GM18511 (cell line): ENCODE data around the gene MTMR1.

Experiments
- ATAC-seq: cut with Tn5 transposase; IDR thresholded peaks from one replicate; pipeline ENCODE4 v1.9.1; 2021; ENCODE audit warnings: mild to moderate bottlenecking, moderate library complexity; ENCODE audit not compliant: unreplicated experiment

The MTMR1 gene

GRCh38 chrX:150777328-150777992 lies 84.3 kb downstream of the MTMR1 start:
- ATAC-seq = no peak

DNA sequence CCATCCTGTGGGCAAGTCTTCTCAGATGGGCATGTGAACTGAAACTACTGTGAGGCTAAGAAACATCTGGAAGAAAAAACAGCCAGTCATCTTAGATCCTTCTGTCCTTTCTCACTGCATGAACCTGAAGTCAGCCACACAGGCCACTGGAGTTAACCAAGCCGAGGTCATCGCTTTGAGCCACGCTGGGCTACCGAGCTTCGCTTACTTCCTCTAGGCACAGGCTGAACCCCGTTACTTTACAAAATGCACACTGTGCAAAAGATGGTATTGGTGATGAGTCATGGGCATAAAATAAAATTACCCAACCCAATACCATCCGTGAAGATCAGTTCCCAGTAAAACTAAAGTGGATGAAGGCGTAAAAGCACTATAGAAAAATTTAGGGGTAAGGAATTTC lies 86.2 kb downstream of the MTMR1 start:
- no peak for ATAC-seq

DNA sequence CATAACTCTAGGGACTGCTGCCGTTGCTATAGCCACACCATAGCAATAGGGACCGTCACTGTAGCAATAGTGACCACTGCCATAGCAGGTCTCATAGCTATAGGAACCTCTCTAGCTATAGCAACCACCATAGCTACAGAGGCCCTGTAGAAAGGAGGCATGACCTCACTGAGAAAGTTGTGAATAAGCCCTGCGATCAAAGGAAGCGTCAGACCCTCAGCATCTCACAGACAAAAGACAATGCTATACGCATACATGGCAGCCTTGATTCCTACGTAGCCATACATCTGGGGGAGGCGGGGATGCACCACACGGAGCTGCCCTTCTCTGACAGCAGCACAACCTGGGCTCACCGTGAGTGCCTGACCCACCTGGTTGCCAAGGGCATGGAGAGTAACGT lies 88.5 kb downstream of the MTMR1 start:
- no peak for ATAC-seq

- no peak for ATAC-seq
These were observed 96.8 kb downstream of the MTMR1 start for GRCh38 chrX:150790021-150790420.

DNA sequence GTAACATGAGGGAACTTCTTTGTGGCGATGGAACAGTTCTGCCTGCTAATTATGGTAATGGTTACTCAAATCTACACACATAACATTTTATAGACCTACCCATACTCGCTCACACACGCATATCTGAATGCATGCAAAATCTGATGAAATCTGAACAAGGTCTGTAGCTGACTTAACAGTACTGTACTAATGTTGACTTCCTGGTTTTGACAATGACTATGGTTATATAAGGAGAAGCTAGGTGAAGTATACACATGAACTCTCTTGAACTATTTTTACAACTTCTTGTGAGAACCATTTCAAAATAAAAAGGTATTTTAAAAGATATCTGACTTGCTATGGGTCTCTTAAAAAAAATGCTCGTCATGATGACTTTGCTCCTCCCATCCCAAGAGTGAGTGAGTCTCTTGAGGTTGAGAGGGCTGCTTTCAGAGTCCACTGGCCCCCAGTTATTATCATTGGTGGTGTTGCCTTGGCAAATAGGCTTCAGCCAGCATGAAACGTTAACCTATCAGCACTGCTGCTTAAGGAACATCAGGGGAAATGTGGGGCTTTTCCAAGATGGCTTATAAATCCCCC lies 99.8 kb downstream of the MTMR1 start:
- no peak for ATAC-seq

DNA sequence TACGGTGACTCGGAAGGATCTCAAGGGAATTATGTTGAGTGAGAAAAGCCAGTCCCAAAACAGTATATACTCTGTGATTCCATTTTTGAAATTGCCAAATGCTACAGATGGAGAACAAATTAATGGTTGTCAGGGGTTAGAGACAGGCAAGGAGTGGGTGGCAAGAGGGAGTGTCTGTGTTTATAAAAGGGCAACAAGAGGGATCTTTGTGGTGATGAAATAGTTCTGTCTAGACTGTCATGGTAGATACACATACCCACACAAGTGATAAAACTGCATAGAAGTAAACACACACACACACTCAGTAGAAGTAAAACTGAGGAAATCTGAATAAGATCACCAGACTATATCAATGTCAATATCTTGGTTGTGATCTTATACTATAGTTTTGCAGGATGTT lies 112.5 kb downstream of the MTMR1 start:
- no peak for ATAC-seq

DNA sequence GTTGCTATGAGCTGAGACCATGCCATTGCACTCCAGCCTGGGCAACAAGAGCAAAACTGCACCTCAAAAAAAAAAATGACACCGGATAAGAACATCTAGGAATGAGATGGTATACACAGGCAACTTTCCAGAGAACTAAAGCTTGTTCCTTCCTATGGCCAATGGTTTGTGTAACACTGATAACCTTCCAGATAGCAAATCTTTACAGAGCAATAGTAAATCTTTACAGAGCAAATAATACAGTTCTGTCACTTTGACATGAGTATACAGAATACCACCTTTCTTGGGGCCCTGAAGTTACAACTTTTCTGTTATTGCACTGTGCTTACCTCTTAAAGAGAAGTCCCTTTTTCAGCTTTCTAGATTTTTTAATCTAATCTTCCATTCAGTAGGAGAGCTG lies 113.6 kb downstream of the MTMR1 start:
- ATAC-seq = no peak

DNA sequence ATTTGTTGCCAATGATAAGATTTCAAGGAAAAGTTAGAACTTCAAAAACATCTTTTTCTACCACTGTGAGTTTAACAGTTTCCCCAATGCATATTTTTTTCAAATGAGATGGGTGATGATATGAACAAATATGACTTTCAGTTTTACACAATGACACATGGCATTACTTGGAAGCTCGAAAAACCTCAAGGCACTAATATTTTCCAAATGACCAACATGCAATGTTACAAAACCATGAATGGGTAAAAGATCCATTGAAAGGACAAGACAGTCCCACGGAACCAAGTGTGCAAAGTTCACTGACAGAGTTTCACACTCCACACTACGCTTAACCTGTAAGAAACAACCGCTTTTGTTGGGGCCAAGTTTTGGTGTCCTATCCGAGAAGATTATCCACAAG lies 120.7 kb downstream of the MTMR1 start:
- no peak for ATAC-seq
